H9 (cell line): ENCODE data around the gene COPS6. TPM values are rescaled to one million over a fixed set of nuclear protein-coding genes. Genes with fewer than 3 reads are reported as not detected.
A peak's percentile ranks its signal among the peaks of the same experiment; 100 is the strongest.

Source experiments
- DNase-seq: peaks from one replicate; pipeline ENCODE4 v3.0.0-alpha.2; 2017
- H2AFZ ChIP-seq: one replicate; pipeline ENCODE4 v1.6.1; 2013; ENCODE audit warnings: mild to moderate bottlenecking, low read length, control low read depth, moderate library complexity
- H2AK5ac ChIP-seq: 2 replicates; pipeline ENCODE4 v1.6.1; 2013; ENCODE audit warnings: low read length, control low read depth, mixed read lengths; ENCODE audit not compliant: insufficient read length
- H2BK120ac ChIP-seq: one replicate; pipeline ENCODE4 v1.6.1; 2013; ENCODE audit warnings: low read depth, mild to moderate bottlenecking, low read length, control low read depth, inconsistent platforms; ENCODE audit not compliant: poor library complexity, severe bottlenecking
- H2BK12ac ChIP-seq: 2 replicates; pipeline ENCODE4 v1.6.1; 2013; ENCODE audit warnings: low read length, control low read depth, mixed read lengths, low read depth; ENCODE audit not compliant: insufficient read length
- H2BK15ac ChIP-seq: 2 replicates; pipeline ENCODE4 v1.6.1; 2013; ENCODE audit warnings: low read depth, low read length, control low read depth
- H2BK20ac ChIP-seq: one replicate; pipeline ENCODE4 v1.6.1; 2013; ENCODE audit warnings: low read depth, mild to moderate bottlenecking, low read length, control low read depth, inconsistent platforms; ENCODE audit not compliant: poor library complexity, severe bottlenecking
- H2BK5ac ChIP-seq: 2 replicates; pipeline ENCODE4 v1.6.1; 2013; ENCODE audit warnings: low read length, control low read depth, mixed read lengths; ENCODE audit not compliant: insufficient read length
- H3K14ac ChIP-seq: 2 replicates; pipeline ENCODE4 v1.6.1; 2013; ENCODE audit warnings: low read length, control low read depth; ENCODE audit not compliant: insufficient read depth
- H3K18ac ChIP-seq: 2 replicates; pipeline ENCODE4 v1.6.1; 2013; ENCODE audit warnings: low read depth, mild to moderate bottlenecking, mixed read lengths, low read length, control low read depth; ENCODE audit not compliant: insufficient read length
- H3K23ac ChIP-seq: 2 replicates; pipeline ENCODE4 v1.6.1; 2013; ENCODE audit warnings: low read length, control low read depth, mixed read lengths, low read depth; ENCODE audit not compliant: insufficient read length
- H3K23me2 ChIP-seq: 2 replicates; pipeline ENCODE4 v1.6.1; 2013; ENCODE audit warnings: low read depth, mild to moderate bottlenecking, mixed read lengths, low read length, control low read depth; ENCODE audit not compliant: insufficient read length, poor library complexity, severe bottlenecking
- H3K27ac ChIP-seq: 2 replicates; pipeline ENCODE4 v1.5.1; 2013; ENCODE audit warnings: low read length, control low read depth, mixed read lengths, low read depth; ENCODE audit not compliant: insufficient read length
- H3K27me3 ChIP-seq: 2 replicates; pipeline ENCODE4 v1.6.1; 2013; ENCODE audit warnings: low read length, control low read depth, inconsistent platforms; ENCODE audit not compliant: insufficient read depth
- H3K4ac ChIP-seq: 2 replicates; pipeline ENCODE4 v1.6.1; 2013; ENCODE audit warnings: low read depth, mild to moderate bottlenecking, control low read depth, inconsistent platforms, low read length, moderate library complexity
- H3K4me1 ChIP-seq: 2 replicates; pipeline ENCODE4 v1.6.1; 2013; ENCODE audit warnings: low read length, control low read depth, inconsistent platforms; ENCODE audit not compliant: insufficient read depth
- H3K4me2 ChIP-seq: 2 replicates; pipeline ENCODE4 v1.6.1; 2013; ENCODE audit warnings: low read length, control low read depth, mixed read lengths; ENCODE audit not compliant: insufficient read length, insufficient read depth
- H3K56ac ChIP-seq: 2 replicates; pipeline ENCODE4 v1.6.1; 2013; ENCODE audit warnings: low read depth, mild to moderate bottlenecking, mixed read lengths, low read length, control low read depth; ENCODE audit not compliant: insufficient read length
- H3K79me1 ChIP-seq: 2 replicates; pipeline ENCODE4 v1.6.1; 2013; ENCODE audit warnings: low read depth, mild to moderate bottlenecking, moderate library complexity, low read length, control low read depth, inconsistent platforms; ENCODE audit not compliant: insufficient read depth, poor library complexity, severe bottlenecking
- H3K79me2 ChIP-seq: 2 replicates; pipeline ENCODE4 v1.6.1; 2013; ENCODE audit warnings: low read length, control low read depth, inconsistent platforms; ENCODE audit not compliant: insufficient read depth
- H3K9ac ChIP-seq: 2 replicates; pipeline ENCODE4 v1.6.1; 2013; ENCODE audit warnings: low read length, control low read depth, mixed read lengths; ENCODE audit not compliant: insufficient read length; ENCODE audit errors: extremely low read depth
- H3K9me3 ChIP-seq: one replicate; pipeline ENCODE4 v1.6.1; 2013; ENCODE audit warnings: low read depth, low read length, inconsistent platforms; ENCODE audit not compliant: control insufficient read depth
- H3T11ph ChIP-seq: one replicate; pipeline ENCODE4 v1.6.1; 2013; ENCODE audit warnings: mild to moderate bottlenecking, low read length, control low read depth, inconsistent platforms
- H4K20me1 ChIP-seq: one replicate; pipeline ENCODE4 v1.6.1; 2013; ENCODE audit not compliant: control insufficient read depth, insufficient read length, insufficient read depth
- H4K5ac ChIP-seq: 2 replicates; pipeline ENCODE4 v1.6.1; 2013; ENCODE audit warnings: low read depth, mild to moderate bottlenecking, mixed read lengths, low read length, control low read depth; ENCODE audit not compliant: insufficient read length
- H4K8ac ChIP-seq: replicated peaks from 2 replicates; pipeline ENCODE4 v1.6.1; 2013; ENCODE audit warnings: low read length, control low read depth, mixed read lengths, low read depth; ENCODE audit not compliant: insufficient read length
- H4K91ac ChIP-seq: 2 replicates; pipeline ENCODE4 v1.6.1; 2013; ENCODE audit warnings: low read depth, mild to moderate bottlenecking, moderate library complexity, mixed read lengths, low read length, control low read depth; ENCODE audit not compliant: insufficient read length
- H3K27ac Mint-ChIP-seq, 3 experiments: 2 replicates in 2 of 3; 3 replicates in 1 of 3; pipeline ENCODE4 v1.8.0; 2020 to 2021; ENCODE audit warnings: mixed read lengths in 3 of 3, mild to moderate bottlenecking in 1 of 3, moderate library complexity in 1 of 3
- H3K27me3 Mint-ChIP-seq: 2 replicates; pipeline ENCODE4 v1.8.0; 2021; ENCODE audit warnings: low read depth, mild to moderate bottlenecking, moderate library complexity, mixed read lengths
- H3K36me3 Mint-ChIP-seq, 3 experiments: 2 replicates in 2 of 3; 3 replicates in 1 of 3; pipeline ENCODE4 v1.8.0; 2020 to 2021; ENCODE audit warnings: low read depth in 3 of 3, mixed read lengths in 3 of 3; ENCODE audit not compliant: insufficient read depth in 1 of 3
- H3K4me1 Mint-ChIP-seq, 2 experiments: 2 replicates each; pipeline ENCODE4 v1.8.0; 2020; ENCODE audit warnings: mixed read lengths in 2 of 2
- H3K4me3 Mint-ChIP-seq, 2 experiments: 2 replicates in 1 of 2; 3 replicates in 1 of 2; pipeline ENCODE4 v1.8.0; 2020 to 2021; ENCODE audit warnings: mild to moderate bottlenecking in 2 of 2, mixed read lengths in 2 of 2, moderate library complexity in 1 of 2
- H3K9me3 Mint-ChIP-seq, 2 experiments: 2 replicates in 1 of 2; 3 replicates in 1 of 2; pipeline ENCODE4 v1.8.0; 2020; ENCODE audit warnings: mild to moderate bottlenecking in 2 of 2, mixed read lengths in 2 of 2, moderate library complexity in 1 of 2
- CTCF ChIP-seq: fragments of 200-600 bp; sonication (generic); conservative IDR thresholded peaks from 3 replicates; pipeline ENCODE4 v1.8.0; 2021; ENCODE audit warnings: antibody characterized with exemption, mild to moderate bottlenecking
- WGBS: extraction: QIAGEN DNeasy Blood & Tissue Kit; methylation state at CpG from one replicate; pipeline ENCODE4 v1.1.7; 2013; ENCODE audit warnings: missing lambda C conversion rate, low lambda C conversion rate, mixed read lengths; ENCODE audit not compliant: insufficient read length; ENCODE audit errors: extremely low coverage; 5-methylcytosine and 5-hydroxymethylcytosine counted together
- total RNA-seq: library from RNA; stranded (reverse); gene quantifications from 2 replicates; pipeline ENCODE4 v1.2.1, GENCODE V29; 2021

The COPS6 gene
- total RNA-seq, 1 experiment from 2014 or later, result 140 TPM

- no peaks in the 10 kb centered on the region for H3K23me2 ChIP-seq
- peaks cover 62 to 79% (median 74%) of the 10 kb centered on the region in 3 experiments for H3K36me3 Mint-ChIP-seq
- H4K91ac ChIP-seq, result no peak overlapping the region
- H2BK15ac ChIP-seq, result no peak overlapping the region
- no peak overlapping the region for H3T11ph ChIP-seq
- peaks cover 20 to 34% of the 10 kb centered on the region in 2 experiments for H3K4me1 Mint-ChIP-seq
- no peaks in the 10 kb centered on the region for H4K20me1 ChIP-seq
- peak overlapping the region; percentile 93 to 95 for H3K4me3 Mint-ChIP-seq
- peak overlapping the region; percentile 95 to 99 (median 95); a peak in 6 of 7 replicates for H3K27ac Mint-ChIP-seq
- H3K27me3 Mint-ChIP-seq, result no peaks in the 10 kb centered on the region; the same call in 1 of the 2 replicates
- no peak overlapping the region for H4K5ac ChIP-seq
- H4K8ac ChIP-seq, result no peak overlapping the region
- peaks cover 3% of the 10 kb centered on the region for H3K79me1 ChIP-seq
- H3K79me2 ChIP-seq, result peaks cover 5% of the 10 kb centered on the region; the same call in 1 of the 2 replicates
- H3K23ac ChIP-seq, result no peak overlapping the region
- H2BK12ac ChIP-seq, result no peak overlapping the region
- H3K56ac ChIP-seq, result no peak overlapping the region
- H3K18ac ChIP-seq, result no peak overlapping the region
- no peak overlapping the region for H2AK5ac ChIP-seq
- no peaks in the 10 kb centered on the region for H3K4me1 ChIP-seq
- WGBS, result no CpG with 5 or more reads among the region's 10 CpGs
- no peak overlapping the region for H2AFZ ChIP-seq
- no peak overlapping the region for H3K14ac ChIP-seq
- H3K9me3 Mint-ChIP-seq, result peaks cover 0 to 3% of the 10 kb centered on the region in 2 experiments; a peak in 1 of 5 replicates
- peak overlapping the region; percentile 18 for H3K27ac ChIP-seq
- H3K4ac ChIP-seq, result no peak overlapping the region
- H2BK5ac ChIP-seq, result no peak overlapping the region
- peak overlapping the region; percentile 9 for H3K9ac ChIP-seq
- H2BK20ac ChIP-seq, result no peak overlapping the region
- H3K9me3 ChIP-seq, result no peaks in the 10 kb centered on the region
- H3K27me3 ChIP-seq, result no peaks in the 10 kb centered on the region
- DNase-seq, result no peak
- no peak overlapping the region for H2BK120ac ChIP-seq
- TF ChIP-seq CTCF, result no peak
- no peak overlapping the region for H3K4me2 ChIP-seq
Measured at GRCh38 chr7:100098913-100099312, 10.1 kb downstream of the COPS6 start.
